Astrocyte of the spinal cord (primary cell): ENCODE results near the gene DBF4B.

Source experiments
- DNase-seq: peaks from one replicate; pipeline ENCODE4 v3.0.0; 2011; ENCODE audit warnings: low read depth, low spot score
- H3K4me3 ChIP-seq: 2 replicates; pipeline ENCODE4 v1.5.1; 2011; ENCODE audit warnings: low read depth, mild to moderate bottlenecking, low read length, moderate library complexity
- CTCF ChIP-seq: IDR thresholded peaks from 2 replicates; pipeline ENCODE4 v1.5.1; 2012; ENCODE audit warnings: low read depth, mild to moderate bottlenecking, low read length, inconsistent platforms
- in situ Hi-C: cut with HindIII; loops from 2 replicates; pipeline ENCODE4 v1.10.0; 2017; ENCODE audit warnings: low sequenced_read_pairs

Gene DBF4B

GRCh38 chr17:44777394-44778348 is 69.2 kb downstream of the DBF4B start:
- in situ Hi-C loops, result no loop called here
- no peak for DNase-seq
- H3K4me3 ChIP-seq, result no peak overlapping the region
- TF ChIP-seq CTCF, result no peak

GRCh38 chr17:44778656-44779210 is 70.3 kb downstream of the DBF4B start:
- no peak for DNase-seq
- no peak overlapping the region for H3K4me3 ChIP-seq

GRCh38 chr17:44779211-44780025 is 71.0 kb downstream of the DBF4B start:
- H3K4me3 ChIP-seq, result peak overlapping the region; percentile 24
- peak; percentile 70 for DNase-seq
- in situ Hi-C loops, result no loop called here
- peak; percentile 79 for TF ChIP-seq CTCF

More at GRCh38 chr17:44778656-44779210, 70.3 kb downstream of the DBF4B start:
- in situ Hi-C loops, result no loop called here
- no peak for TF ChIP-seq CTCF

- DNase-seq, result no peak
- H3K4me3 ChIP-seq, result no peak overlapping the region
- no peak for TF ChIP-seq CTCF
- in situ Hi-C loops, result no loop called here
Observed at GRCh38 chr17:44780161-44780560, 71.7 kb downstream of the DBF4B start.

- TF ChIP-seq CTCF, result no peak
- no peak for DNase-seq
- in situ Hi-C loops, result no loop called here
- H3K4me3 ChIP-seq, result no peak overlapping the region
Observed at GRCh38 chr17:44780845-44781480, 72.5 kb downstream of the DBF4B start.
